ENCODE results near the gene THOC6. TPM values are rescaled to one million over a fixed set of nuclear protein-coding genes. Genes with fewer than 3 reads are reported as not detected.

The THOC6 gene
- polyA plus RNA-seq, 1 donor from 2014 or later = 11.4 TPM

DNA sequence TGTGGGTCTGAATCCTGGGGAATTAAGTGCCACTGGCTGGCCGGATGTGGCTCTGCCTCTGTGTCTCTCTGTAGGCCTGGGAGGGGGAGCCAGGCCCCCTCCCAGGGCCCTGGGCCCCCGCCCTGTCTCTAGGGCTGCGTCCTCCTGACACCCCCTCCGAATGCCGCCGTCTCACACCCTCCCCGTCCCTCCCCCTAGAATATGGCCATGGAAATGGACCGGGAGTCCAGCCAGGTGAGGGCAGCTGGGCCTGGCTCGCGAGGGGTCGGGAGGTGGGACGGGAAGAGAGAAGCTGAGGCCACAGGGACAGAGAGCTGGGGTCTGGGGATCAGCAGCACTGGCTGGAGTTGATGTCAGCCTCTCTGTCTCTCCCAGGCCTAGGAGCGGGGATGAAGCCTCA lies 27.5 kb upstream of the THOC6 start:
- H3K27ac ChIP-seq (ENCODE audit: low read length) = no peak overlapping the region
- H3K36me3 ChIP-seq (ENCODE audit: insufficient read depth, low read length) = no peaks in the 10 kb centered on the region
- no peaks in the 10 kb centered on the region for H3F3A ChIP-seq (ENCODE audit: insufficient read depth, low read length, poor library complexity, severe bottlenecking)
- H3K4me3 ChIP-seq (ENCODE audit: low read length) = no peak overlapping the region
- H3K9ac ChIP-seq (ENCODE audit: low read length) = no peak overlapping the region
- H3K4me2 ChIP-seq (ENCODE audit: low read length) = no peak overlapping the region
- H4K20me1 ChIP-seq (ENCODE audit: insufficient read depth) = no peaks in the 10 kb centered on the region
- TF ChIP-seq EP300 (conservative IDR thresholded peaks at IDR 0.05; ENCODE audit: poor library complexity, severe bottlenecking) (no peak), TAF1 (IDR thresholded peaks at IDR 0.05; ENCODE audit: low read depth) (no peak), EZH2 (IDR thresholded peaks at IDR 0.05; ENCODE audit: borderline replicate concordance, insufficient read depth, low read length, poor library complexity, severe bottlenecking) (no peak), RAD21 (conservative IDR thresholded peaks at IDR 0.05) (no peak), SMC3 (conservative IDR thresholded peaks at IDR 0.05; ENCODE audit: poor library complexity) (no peak), POLR2AphosphoS5 (IDR thresholded peaks at IDR 0.05) (no peak), MXI1 (conservative IDR thresholded peaks at IDR 0.05; ENCODE audit: poor library complexity, severe bottlenecking) (no peak)
- TF ChIP-seq, protein P1, sequence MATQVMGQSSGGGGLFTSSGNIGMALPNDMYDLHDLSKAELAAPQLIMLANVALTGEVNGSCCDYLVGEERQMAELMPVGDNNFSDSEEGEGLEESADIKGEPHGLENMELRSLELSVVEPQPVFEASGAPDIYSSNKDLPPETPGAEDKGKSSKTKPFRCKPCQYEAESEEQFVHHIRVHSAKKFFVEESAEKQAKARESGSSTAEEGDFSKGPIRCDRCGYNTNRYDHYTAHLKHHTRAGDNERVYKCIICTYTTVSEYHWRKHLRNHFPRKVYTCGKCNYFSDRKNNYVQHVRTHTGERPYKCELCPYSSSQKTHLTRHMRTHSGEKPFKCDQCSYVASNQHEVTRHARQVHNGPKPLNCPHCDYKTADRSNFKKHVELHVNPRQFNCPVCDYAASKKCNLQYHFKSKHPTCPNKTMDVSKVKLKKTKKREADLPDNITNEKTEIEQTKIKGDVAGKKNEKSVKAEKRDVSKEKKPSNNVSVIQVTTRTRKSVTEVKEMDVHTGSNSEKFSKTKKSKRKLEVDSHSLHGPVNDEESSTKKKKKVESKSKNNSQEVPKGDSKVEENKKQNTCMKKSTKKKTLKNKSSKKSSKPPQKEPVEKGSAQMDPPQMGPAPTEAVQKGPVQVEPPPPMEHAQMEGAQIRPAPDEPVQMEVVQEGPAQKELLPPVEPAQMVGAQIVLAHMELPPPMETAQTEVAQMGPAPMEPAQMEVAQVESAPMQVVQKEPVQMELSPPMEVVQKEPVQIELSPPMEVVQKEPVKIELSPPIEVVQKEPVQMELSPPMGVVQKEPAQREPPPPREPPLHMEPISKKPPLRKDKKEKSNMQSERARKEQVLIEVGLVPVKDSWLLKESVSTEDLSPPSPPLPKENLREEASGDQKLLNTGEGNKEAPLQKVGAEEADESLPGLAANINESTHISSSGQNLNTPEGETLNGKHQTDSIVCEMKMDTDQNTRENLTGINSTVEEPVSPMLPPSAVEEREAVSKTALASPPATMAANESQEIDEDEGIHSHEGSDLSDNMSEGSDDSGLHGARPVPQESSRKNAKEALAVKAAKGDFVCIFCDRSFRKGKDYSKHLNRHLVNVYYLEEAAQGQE (IDR thresholded peaks at IDR 0.05; ENCODE audit: borderline replicate concordance) = no peak
- TF ChIP-seq, protein P2, sequence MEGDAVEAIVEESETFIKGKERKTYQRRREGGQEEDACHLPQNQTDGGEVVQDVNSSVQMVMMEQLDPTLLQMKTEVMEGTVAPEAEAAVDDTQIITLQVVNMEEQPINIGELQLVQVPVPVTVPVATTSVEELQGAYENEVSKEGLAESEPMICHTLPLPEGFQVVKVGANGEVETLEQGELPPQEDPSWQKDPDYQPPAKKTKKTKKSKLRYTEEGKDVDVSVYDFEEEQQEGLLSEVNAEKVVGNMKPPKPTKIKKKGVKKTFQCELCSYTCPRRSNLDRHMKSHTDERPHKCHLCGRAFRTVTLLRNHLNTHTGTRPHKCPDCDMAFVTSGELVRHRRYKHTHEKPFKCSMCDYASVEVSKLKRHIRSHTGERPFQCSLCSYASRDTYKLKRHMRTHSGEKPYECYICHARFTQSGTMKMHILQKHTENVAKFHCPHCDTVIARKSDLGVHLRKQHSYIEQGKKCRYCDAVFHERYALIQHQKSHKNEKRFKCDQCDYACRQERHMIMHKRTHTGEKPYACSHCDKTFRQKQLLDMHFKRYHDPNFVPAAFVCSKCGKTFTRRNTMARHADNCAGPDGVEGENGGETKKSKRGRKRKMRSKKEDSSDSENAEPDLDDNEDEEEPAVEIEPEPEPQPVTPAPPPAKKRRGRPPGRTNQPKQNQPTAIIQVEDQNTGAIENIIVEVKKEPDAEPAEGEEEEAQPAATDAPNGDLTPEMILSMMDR (IDR thresholded peaks at IDR 0.05; ENCODE audit: poor library complexity, severe bottlenecking) = no peak
- no peaks in the 10 kb centered on the region for H3K27me3 ChIP-seq (ENCODE audit: insufficient read depth, low read depth, low read length)
- no peaks in the 10 kb centered on the region for H3K9me2 ChIP-seq (ENCODE audit: insufficient read depth, low read length)
- no peaks in the 10 kb centered on the region for H3K79me2 ChIP-seq (replicated peaks; ENCODE audit: insufficient read depth, low read length)
- no peak overlapping the region for H2AFZ ChIP-seq (ENCODE audit: low read depth, low read length)
- no peaks in the 10 kb centered on the region for H3K9me3 ChIP-seq (ENCODE audit: low read length)

DNA sequence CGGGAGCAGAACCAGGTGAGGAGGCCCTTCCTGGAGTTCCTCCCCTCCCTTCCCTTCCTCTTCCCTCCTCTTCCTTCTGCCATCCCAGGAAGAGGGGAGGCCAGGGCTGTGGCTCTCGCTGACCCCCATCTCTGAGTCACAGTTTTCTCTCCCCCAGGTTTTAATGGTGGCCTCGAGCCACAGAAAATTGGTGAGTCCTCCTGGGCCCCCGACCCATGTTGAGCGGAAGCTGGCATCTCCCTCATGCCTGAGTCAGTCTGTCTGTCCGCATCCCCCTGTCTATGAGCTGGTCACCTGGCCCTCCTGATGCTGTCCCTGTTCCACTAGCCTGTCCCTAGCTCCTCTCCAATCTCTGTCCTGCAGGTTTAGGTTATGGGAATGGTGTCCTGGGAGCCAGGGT lies 23.9 kb upstream of the THOC6 start:
- H3K9me2 ChIP-seq (ENCODE audit: insufficient read depth, low read length) = no peaks in the 10 kb centered on the region
- no peak overlapping the region for H2AFZ ChIP-seq (ENCODE audit: low read depth, low read length)
- no peaks in the 10 kb centered on the region for H3K9me3 ChIP-seq (ENCODE audit: low read length)
- peaks cover 3% of the 10 kb centered on the region for H3K27me3 ChIP-seq (ENCODE audit: insufficient read depth, low read depth, low read length)
- no peak overlapping the region for H3K27ac ChIP-seq (ENCODE audit: low read length)
- no peak overlapping the region for H3K9ac ChIP-seq (ENCODE audit: low read length)
- no peaks in the 10 kb centered on the region for H3K79me2 ChIP-seq (replicated peaks; ENCODE audit: insufficient read depth, low read length)
- H3K4me2 ChIP-seq (ENCODE audit: low read length) = no peak overlapping the region
- H3F3A ChIP-seq (ENCODE audit: insufficient read depth, low read length, poor library complexity, severe bottlenecking) = no peaks in the 10 kb centered on the region
- H3K36me3 ChIP-seq (ENCODE audit: insufficient read depth, low read length) = no peaks in the 10 kb centered on the region
- H4K20me1 ChIP-seq (ENCODE audit: insufficient read depth) = no peaks in the 10 kb centered on the region
- H3K4me3 ChIP-seq (ENCODE audit: low read length) = no peak overlapping the region
- TF ChIP-seq EP300 (conservative IDR thresholded peaks at IDR 0.05; ENCODE audit: poor library complexity, severe bottlenecking) = no peak

DNA sequence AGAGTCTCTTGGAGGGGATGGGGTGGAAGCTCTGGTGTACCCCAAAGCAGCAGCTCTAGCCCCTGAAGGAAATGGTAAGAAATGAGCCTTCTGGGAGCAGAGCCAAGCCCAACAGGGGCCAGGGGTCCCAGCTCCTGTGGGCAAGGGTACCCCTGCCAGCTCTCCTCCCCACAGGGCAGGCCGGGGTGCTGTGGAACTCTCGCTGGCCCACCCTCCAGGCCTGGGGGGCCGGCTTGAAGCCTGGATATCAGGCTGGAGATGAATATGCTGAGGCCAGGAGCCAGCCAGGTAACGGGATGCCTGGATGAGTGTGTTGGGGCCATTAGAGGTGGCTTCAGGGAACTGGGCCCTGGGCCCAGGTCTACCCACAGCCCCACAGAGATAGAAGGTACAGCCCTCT lies 23.3 kb upstream of the THOC6 start:
- TF ChIP-seq, protein P2 (IDR thresholded peaks at IDR 0.05; ENCODE audit: poor library complexity, severe bottlenecking) = no peak
- no peak for TF ChIP-seq TAF1 (IDR thresholded peaks at IDR 0.05; ENCODE audit: low read depth)
- no peak for TF ChIP-seq EZH2 (IDR thresholded peaks at IDR 0.05; ENCODE audit: borderline replicate concordance, insufficient read depth, low read length, poor library complexity, severe bottlenecking)
- TF ChIP-seq MXI1 (conservative IDR thresholded peaks at IDR 0.05; ENCODE audit: poor library complexity, severe bottlenecking) = no peak
- TF ChIP-seq POLR2AphosphoS5 (IDR thresholded peaks at IDR 0.05) = no peak
- TF ChIP-seq, protein P1 (IDR thresholded peaks at IDR 0.05; ENCODE audit: borderline replicate concordance) = no peak
- no peak for TF ChIP-seq RAD21 (conservative IDR thresholded peaks at IDR 0.05)
- no peak for TF ChIP-seq EP300 (conservative IDR thresholded peaks at IDR 0.05; ENCODE audit: poor library complexity, severe bottlenecking)
- no peak for TF ChIP-seq SMC3 (conservative IDR thresholded peaks at IDR 0.05; ENCODE audit: poor library complexity)
- Histone ChIP-seq H4K20me1 (ENCODE audit: insufficient read depth) (no peaks in the 10 kb centered on the region), H3K27me3 (ENCODE audit: insufficient read depth, low read depth, low read length) (peaks cover 8% of the 10 kb centered on the region), H3K79me2 (replicated peaks; ENCODE audit: insufficient read depth, low read length) (no peaks in the 10 kb centered on the region), H3K4me3 (ENCODE audit: low read length) (no peak overlapping the region), H3F3A (ENCODE audit: insufficient read depth, low read length, poor library complexity, severe bottlenecking) (no peaks in the 10 kb centered on the region), H2AFZ (ENCODE audit: low read depth, low read length) (no peak overlapping the region), H3K9me3 (ENCODE audit: low read length) (no peaks in the 10 kb centered on the region), H3K4me2 (ENCODE audit: low read length) (no peak overlapping the region), H3K9ac (ENCODE audit: low read length) (no peak overlapping the region), H3K36me3 (ENCODE audit: insufficient read depth, low read length) (no peaks in the 10 kb centered on the region), H3K27ac (ENCODE audit: low read length) (no peak overlapping the region), H3K9me2 (ENCODE audit: insufficient read depth, low read length) (no peaks in the 10 kb centered on the region)
